GM12801 (cell line): ENCODE measurements around the gene ZNF774.
A peak's percentile ranks its signal among the peaks of the same experiment; 100 is the strongest.

Experiments
- TF ChIP-seq, protein P1 (sequence below): IDR thresholded peaks from one replicate; pipeline ENCODE4 v1.5.1; 2011; ENCODE audit warnings: control low read depth; ENCODE audit not compliant: insufficient read length; ENCODE audit errors: extremely low read depth

Gene ZNF774

DNA sequence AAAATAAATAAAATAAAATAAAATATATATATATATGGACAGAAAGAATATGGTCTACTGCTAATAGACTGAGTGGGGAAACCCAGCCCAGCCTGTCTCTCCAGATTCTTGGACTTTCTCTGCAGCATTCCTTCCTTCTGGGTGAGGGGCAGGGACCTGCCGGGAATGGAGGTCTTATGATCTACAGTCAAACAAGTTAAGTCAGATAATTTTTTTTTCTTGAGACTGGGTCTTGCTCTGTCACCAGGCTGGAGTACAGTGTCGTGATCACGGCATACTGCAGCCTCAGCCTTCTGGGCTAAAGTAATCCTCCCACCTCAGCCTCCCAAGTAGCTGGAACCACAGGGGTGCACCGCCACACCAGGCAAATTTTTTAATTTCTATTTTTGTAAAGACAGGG is 33.5 kb upstream of the ZNF774 start:
- TF ChIP-seq, protein P1, sequence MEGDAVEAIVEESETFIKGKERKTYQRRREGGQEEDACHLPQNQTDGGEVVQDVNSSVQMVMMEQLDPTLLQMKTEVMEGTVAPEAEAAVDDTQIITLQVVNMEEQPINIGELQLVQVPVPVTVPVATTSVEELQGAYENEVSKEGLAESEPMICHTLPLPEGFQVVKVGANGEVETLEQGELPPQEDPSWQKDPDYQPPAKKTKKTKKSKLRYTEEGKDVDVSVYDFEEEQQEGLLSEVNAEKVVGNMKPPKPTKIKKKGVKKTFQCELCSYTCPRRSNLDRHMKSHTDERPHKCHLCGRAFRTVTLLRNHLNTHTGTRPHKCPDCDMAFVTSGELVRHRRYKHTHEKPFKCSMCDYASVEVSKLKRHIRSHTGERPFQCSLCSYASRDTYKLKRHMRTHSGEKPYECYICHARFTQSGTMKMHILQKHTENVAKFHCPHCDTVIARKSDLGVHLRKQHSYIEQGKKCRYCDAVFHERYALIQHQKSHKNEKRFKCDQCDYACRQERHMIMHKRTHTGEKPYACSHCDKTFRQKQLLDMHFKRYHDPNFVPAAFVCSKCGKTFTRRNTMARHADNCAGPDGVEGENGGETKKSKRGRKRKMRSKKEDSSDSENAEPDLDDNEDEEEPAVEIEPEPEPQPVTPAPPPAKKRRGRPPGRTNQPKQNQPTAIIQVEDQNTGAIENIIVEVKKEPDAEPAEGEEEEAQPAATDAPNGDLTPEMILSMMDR = no peak

DNA sequence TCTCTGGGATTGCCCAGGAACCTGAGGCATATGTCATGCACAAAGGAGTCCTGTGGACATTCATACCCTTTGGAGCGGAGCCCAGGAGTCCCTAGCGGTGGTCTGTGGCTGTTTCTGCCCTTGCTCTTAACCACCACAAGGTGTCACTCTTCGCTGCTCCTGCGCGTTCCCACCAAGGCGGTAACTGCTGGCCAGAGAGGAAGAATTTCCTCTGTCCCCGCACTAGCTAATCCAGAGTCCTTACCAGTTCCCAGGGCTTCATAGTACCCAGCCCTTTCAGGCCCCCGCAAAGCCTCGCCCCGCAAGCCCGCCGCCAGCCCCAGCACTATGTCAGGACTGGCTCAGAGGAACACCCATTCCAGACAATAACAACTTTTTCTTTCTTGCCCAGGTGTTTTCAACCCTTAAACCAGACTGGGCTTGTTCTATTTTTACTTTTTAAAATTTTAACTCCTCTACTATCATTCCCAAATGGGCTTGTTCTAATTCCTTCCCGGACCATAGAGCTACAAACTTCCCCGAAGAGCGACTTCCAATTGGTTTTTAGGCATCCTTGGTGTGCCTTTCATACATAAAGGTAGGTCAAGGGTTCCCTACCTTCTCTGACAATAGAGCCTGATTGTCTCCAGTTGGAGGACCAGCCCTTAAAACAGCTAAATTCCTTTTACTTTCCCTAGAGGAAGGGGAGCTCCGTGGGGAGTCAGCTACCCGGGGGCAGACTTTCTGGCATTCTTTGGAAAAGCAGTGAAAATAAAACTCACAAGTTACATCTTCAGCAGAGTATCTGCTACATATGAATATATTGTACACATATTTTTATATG is 31.8 kb upstream of the ZNF774 start:
- TF ChIP-seq, protein P1 = peak; percentile 97

DNA sequence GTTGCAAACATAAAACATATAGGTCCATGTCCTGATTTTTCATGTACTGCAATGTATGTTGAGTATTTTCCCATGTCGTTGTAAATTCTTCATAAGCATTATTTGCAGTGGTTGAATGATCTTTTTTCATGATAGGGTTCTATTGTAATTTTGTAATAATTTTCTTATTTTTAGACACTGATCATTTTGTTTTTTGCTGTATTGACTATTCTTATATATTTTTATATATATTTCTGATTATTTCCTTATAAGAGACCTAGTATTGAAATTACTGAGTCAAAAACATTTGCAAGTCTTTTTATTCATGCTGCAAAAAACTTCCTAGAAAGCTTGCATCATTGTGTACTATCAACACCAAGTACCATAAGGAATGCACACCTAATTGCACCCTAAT is 31.2 kb upstream of the ZNF774 start:
- TF ChIP-seq, protein P1 = no peak

DNA sequence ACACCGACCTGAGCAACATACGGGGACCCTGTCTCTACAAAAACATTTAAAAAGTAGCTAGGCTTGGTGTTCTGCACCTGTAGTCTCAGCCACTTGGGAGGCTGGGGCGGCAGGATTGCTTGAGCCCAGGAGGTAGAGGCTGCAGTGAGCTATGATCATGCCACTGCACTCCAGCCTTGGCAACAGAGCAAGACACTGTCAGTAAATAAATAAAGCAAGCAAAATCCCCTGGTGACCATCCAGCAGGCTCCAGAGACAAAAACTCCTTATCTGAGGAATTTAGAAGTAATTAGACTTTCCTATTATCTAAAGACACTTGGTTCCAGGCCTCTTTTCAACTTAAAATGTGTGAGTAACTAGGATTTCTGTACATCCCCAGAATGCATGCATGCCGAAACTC is 29.5 kb upstream of the ZNF774 start:
- TF ChIP-seq, protein P1 = no peak

DNA sequence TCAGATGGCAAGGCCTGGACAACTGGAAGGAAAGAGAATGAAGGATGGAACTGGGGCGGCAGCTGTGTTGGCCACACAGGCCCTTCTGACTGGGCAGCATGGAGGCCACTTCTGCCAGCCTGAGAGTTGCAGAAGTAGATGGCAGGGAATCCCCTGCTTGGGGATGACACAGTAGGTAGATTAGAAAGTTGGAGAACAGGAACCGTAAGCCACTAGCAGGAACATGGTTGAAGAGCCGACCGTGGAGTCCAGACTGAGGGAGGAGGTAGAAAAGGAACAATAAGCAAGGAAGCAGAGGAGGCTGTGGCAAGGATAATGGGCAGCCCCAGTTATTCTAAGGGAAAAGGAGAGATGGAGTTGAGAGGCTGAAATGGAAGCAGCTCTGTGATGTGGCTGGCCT is 26.4 kb upstream of the ZNF774 start:
- TF ChIP-seq, protein P1 = no peak

DNA sequence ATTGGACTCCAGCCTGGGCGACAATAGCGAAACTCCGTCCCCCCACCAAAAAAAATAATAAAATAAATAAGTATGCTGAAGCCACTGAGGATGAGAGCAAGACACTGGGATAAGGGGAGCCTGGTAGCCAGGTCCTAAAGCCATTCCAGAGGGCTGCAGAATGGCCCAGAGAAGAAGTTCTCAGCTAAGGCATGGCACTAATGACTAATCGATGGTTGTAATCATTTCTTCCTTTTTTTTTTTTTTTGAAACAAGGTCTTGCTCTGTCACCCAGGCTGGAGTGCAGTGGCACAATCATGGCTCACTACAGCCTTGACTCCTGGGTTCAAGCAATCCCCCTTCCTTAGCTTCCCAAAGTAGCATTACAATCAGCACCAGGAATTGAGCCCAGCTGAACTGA is 25.6 kb upstream of the ZNF774 start:
- TF ChIP-seq, protein P1 = no peak

DNA sequence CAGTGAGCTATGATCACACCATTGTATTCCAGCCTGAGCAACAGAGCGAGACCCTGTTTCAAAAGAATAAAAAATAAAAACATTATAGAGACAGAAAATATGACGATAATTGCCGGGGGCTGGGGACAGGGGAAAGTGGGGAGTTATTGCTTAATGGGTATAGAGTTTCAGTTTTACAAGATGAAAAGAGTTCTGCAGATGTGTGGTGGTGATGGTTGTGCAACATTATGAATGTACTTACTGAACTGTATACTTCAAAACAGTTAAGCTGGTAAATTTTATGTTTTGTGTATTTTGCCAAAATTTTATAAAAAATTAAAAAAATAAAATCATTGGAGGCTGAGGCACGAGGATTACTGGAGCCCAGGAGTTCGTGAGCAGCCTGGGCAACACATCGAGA is 24.8 kb upstream of the ZNF774 start:
- TF ChIP-seq, protein P1 = no peak
